ENCODE data around the gene ZBTB9.

Gene ZBTB9

DNA sequence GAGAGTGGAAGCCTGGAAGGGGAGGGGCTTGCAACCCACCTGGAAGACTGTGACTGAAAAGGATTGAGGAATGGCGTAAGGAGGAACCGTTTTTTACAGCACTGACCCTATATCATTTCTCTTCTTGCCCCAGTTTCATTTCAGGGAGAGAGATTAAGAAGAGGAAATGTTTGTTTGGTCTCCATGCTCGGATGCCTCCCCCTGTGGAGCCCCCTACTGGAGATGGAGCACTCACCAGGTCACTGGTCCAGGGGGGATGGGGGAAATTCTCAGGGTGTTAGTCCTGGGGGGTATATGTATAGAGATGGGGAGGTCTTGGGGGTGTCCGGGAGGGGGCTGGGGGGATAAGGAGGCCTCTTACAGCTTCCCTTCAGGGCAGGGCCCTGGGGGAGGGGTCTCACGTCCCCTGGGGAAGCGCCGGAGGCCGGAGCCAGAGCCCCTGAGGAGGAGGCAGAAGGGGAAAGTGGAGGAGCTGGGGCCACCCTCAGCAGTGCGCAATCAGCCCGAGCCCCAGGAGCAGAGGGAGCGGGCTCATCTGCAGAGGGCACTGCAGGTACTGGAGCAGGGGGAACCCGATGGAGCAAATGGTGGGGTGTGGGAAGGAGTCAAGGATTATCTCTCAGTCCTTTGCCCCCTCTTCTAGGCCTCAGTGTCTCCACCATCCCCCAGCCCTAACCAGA, 39.6 kb upstream of the ZBTB9 start:
- TF ChIP-seq, protein P1, sequence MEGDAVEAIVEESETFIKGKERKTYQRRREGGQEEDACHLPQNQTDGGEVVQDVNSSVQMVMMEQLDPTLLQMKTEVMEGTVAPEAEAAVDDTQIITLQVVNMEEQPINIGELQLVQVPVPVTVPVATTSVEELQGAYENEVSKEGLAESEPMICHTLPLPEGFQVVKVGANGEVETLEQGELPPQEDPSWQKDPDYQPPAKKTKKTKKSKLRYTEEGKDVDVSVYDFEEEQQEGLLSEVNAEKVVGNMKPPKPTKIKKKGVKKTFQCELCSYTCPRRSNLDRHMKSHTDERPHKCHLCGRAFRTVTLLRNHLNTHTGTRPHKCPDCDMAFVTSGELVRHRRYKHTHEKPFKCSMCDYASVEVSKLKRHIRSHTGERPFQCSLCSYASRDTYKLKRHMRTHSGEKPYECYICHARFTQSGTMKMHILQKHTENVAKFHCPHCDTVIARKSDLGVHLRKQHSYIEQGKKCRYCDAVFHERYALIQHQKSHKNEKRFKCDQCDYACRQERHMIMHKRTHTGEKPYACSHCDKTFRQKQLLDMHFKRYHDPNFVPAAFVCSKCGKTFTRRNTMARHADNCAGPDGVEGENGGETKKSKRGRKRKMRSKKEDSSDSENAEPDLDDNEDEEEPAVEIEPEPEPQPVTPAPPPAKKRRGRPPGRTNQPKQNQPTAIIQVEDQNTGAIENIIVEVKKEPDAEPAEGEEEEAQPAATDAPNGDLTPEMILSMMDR (IDR thresholded peaks at IDR 0.05; ENCODE audit: low read depth, low read length) = peak; percentile 78
- Histone ChIP-seq H3K36me3 (peaks cover 53% of the 10 kb centered on the region), H3K9me3 (ENCODE audit: severe bottlenecking) (no peaks in the 10 kb centered on the region), H3K4me3 (ENCODE audit: low read depth, low read length) (no peak overlapping the region), H3K27ac (no peak overlapping the region), H3K27me3 (ENCODE audit: insufficient read depth, low read depth, severe bottlenecking) (no peaks in the 10 kb centered on the region)
- DNase-seq = peak; percentile 75

DNA sequence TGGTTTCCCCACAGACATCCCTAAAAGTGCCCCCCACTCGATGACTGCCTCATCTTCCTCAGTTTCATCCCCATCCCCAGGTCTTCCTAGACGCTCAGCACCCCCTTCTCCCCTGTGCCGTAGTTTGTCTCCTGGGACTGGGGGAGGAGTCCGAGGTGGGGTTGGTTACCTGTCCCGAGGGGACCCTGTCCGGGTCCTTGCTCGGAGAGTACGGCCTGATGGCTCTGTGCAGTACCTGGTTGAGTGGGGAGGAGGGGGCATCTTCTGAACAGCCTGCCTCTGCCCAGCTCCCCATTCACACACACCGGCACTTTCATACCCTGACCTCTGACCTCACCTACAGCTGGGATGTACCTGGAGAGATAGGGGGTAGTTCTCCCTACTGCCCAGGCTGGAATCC, 38.5 kb upstream of the ZBTB9 start:
- Histone ChIP-seq H3K4me3 (ENCODE audit: low read depth, low read length) (no peak overlapping the region), H3K9me3 (ENCODE audit: severe bottlenecking) (no peaks in the 10 kb centered on the region), H3K27ac (no peak overlapping the region), H3K27me3 (ENCODE audit: insufficient read depth, low read depth, severe bottlenecking) (no peaks in the 10 kb centered on the region), H3K36me3 (peaks cover 53% of the 10 kb centered on the region)
- TF ChIP-seq, protein P1 (IDR thresholded peaks at IDR 0.05; ENCODE audit: low read depth, low read length) = no peak
- DNase-seq = no peak

DNA sequence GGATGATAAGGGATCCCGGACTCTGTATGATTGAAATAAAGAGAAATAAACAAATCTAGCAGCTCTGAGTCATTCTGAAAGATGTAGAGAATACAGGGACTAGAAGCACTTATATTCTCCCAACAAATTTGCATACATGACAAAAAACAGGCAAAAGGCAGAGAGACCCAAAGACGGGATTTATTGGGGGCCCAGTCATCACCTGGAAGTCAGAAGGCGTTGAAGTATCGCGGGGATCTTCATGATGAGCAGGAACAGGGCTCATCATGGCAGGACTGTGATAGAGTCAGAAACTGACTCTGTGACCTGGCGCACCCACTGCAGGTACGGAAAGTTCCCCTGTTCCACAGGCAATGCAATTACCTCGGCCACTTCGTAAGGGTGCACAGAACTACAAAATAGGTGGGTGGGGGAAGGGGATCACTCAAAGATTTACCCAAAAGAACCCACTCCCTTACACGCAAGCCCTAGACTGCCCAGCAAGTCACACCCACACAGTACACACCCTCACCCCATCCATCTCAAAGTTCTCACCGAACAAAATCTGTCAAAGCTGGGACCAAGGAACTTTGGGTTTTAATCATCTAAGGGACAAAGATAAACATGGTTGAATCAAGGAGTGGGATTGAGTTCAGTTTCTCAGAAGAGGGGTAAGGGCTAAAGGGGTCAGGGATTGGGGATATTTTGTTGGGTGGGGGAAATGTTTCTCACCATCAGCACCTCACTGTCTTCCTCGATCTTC, 37.8 kb upstream of the ZBTB9 start:
- Histone ChIP-seq H3K27ac (peak overlapping the region; percentile 78), H3K27me3 (ENCODE audit: insufficient read depth, low read depth, severe bottlenecking) (no peaks in the 10 kb centered on the region)
- DNase-seq = no peak

DNA sequence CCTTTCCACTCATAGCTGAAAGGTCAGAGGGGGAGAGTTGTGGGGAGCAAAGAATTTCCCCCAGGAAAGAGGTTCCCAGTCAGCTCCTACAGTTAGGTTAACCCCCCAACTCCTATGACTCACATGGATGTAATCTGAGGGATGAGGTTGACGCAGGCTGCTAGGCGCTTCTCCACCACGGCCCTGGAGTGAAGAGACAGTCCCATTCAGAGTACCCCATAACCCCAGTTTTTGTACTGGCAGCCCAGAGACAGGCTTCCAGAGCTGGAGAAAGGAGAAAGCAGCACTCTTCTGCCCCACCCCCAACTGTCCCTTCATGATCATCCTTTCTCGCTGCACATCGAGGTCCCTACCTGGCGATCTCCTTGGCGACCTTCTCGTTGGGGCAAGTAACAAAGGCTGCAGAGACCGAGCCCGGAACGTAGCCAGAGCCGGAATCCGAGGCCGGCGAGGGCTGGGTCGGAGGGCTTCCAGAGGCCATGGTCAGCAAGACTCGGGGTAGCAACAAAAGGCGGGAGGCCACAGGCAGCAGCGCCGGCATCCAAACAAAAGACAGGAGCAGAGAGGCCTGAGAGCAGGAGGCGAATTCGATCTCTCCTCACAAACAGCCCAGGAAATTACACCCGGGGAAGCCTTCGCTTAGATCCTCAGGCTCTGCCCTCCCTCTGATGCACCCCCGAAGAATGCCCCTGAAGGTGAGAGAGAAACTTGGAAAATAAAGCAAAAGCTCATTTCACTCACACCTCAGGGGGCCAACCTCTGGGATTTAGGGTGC, 37.1 kb upstream of the ZBTB9 start:
- TF ChIP-seq, protein P1 (IDR thresholded peaks at IDR 0.05; ENCODE audit: low read depth, low read length) = no peak
- Histone ChIP-seq H3K27me3 (ENCODE audit: insufficient read depth, low read depth, severe bottlenecking) (no peaks in the 10 kb centered on the region), H3K4me3 (ENCODE audit: low read depth, low read length) (peak overlapping the region; percentile 82), H3K36me3 (peaks cover 57% of the 10 kb centered on the region), H3K27ac (peak overlapping the region; percentile 78), H3K9me3 (ENCODE audit: severe bottlenecking) (no peaks in the 10 kb centered on the region)
- DNase-seq = peak; percentile 40

More for the DNA sequence above, 37.8 kb upstream of the ZBTB9 start:
- TF ChIP-seq, protein P1 (IDR thresholded peaks at IDR 0.05; ENCODE audit: low read depth, low read length) = no peak
- no peaks in the 10 kb centered on the region for H3K9me3 ChIP-seq (ENCODE audit: severe bottlenecking)
- H3K36me3 ChIP-seq = peaks cover 53% of the 10 kb centered on the region
- peak overlapping the region; percentile 82 for H3K4me3 ChIP-seq (ENCODE audit: low read depth, low read length)

DNA sequence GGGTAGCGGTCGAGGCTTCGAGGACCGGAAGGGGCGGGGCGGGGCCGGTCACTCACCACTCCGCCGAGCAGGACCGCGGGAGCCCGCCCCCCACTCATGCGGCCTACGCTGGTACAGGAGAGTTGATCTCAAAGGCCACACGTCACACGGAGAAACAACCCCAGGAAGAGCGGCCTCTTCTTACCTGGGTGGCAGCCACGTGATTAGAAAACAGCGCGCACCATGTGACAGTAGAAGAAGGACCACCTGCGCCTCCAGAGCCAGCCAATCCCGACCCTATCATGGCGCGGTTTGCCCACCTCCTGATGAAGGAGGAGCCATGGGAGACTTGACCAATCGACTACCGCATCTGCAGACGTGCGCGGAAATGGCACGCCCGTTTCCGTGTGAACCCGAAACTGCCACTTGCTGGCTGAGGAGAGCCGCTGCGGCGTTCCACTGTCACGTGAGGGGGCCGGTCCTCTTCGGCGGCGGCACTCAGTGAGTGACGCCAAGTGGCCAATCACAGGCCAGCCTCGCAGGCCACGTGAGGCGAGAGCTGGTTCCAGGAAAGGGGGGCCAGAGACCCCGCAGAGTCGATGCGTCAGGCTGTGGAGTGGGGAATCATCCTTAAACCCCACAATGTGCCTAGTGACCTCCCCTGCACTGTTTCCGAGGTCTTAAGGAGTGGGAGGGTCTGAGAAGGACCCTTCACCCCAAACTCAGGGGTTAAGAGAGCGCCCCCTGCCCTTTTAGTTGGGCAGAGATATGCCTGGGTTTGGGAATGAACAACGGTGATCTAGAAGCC, 36.3 kb upstream of the ZBTB9 start, which contains the start of gene CUTA:
CUTA (minus strand) TSS at position 205 of the 787 bp plus-strand sequence; CDS start at position 98, 107 bp downstream.
- Histone ChIP-seq H3K27me3 (ENCODE audit: insufficient read depth, low read depth, severe bottlenecking) (no peaks in the 10 kb centered on the region), H3K36me3 (peaks cover 57% of the 10 kb centered on the region), H3K4me3 (ENCODE audit: low read depth, low read length) (peak within 1 kb of the TSS; percentile 82), H3K27ac (peak within 1 kb of the TSS; percentile 83), H3K9me3 (ENCODE audit: severe bottlenecking) (no peaks in the 10 kb centered on the region)
- DNase-seq = peak; percentile 100
- TF ChIP-seq, protein P1 (IDR thresholded peaks at IDR 0.05; ENCODE audit: low read depth, low read length) = peak; percentile 51
